Limb (tissue), 2 donors: Measurements from ENCODE around the gene PPP2R3B.
"Not testable (repeated sequence)": the region's sequence is repeated elsewhere in the genome, so short reads cannot be mapped to it uniquely, and the experiment has no call there.

ENCODE experiments used
- DNase-seq, 2 donors: peaks; one replicate each; pipeline ENCODE4 v3.0.0-alpha.2; 2016; ENCODE audit errors: extremely low spot score in 2 of 2

Gene PPP2R3B

DNA sequence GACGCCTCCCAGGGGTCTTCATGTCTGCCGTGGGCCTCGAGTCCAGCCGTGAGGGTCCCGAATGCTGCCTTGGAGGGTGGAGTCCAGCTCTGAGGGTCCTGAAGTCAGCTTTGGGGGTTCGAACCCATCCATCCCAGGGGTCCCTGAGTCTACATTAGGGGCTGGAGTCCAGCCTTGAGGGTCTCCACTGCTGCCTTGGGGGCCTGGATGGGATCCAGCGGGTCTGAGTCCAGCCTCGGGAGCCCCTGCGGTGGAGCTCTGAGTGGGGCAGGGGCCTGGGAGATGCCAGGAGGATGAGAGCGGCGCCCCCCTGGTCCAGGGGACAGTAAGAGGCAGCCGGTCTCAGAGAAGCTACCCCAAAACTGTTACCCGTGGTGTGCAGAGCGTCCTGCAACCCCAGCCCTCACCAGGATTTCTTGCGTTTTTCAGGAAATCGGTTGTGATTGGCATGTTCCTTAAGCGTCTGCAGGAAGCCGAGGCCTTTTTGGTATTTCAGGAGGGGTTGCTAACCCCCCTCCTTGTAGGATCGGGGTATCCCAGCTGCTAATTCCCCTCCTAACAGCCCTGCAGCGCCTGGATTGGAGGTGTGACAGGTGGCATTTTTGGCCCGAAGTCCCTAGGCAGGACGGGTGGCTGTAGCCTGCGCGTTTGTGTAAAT is 66.5 kb downstream of the PPP2R3B start:
- peak in 1 of 2 donors; percentile 62 for DNase-seq

DNA sequence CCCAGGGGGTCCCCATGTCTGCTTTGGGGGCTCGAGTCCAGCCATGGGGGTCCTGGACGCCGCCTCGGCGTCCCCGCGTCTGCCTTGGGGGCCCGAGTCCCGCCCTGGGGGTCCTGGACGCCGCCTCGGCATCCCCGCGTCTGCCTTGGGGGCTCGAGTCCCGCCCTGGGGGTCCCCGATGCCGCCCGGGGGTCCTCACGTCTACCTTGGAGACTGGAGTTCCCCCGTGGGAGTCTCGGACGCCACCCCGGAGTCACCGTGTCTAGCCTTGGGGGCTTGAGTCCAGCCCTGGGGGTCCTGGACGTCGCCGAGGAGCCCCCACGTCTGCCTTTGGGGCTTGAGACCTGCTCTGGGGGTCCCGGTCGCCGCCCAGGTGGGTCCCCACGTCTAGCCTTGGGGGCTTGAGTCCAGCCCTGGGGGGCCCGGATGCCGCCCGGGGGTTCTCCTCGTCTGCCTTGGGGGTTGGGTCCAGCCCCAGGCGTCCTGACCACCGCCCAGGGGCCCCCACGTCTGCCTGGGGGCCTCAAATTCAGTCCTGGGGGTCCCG is 67.1 kb downstream of the PPP2R3B start:
- peak in 1 of 2 donors; percentile 73 for DNase-seq

DNA sequence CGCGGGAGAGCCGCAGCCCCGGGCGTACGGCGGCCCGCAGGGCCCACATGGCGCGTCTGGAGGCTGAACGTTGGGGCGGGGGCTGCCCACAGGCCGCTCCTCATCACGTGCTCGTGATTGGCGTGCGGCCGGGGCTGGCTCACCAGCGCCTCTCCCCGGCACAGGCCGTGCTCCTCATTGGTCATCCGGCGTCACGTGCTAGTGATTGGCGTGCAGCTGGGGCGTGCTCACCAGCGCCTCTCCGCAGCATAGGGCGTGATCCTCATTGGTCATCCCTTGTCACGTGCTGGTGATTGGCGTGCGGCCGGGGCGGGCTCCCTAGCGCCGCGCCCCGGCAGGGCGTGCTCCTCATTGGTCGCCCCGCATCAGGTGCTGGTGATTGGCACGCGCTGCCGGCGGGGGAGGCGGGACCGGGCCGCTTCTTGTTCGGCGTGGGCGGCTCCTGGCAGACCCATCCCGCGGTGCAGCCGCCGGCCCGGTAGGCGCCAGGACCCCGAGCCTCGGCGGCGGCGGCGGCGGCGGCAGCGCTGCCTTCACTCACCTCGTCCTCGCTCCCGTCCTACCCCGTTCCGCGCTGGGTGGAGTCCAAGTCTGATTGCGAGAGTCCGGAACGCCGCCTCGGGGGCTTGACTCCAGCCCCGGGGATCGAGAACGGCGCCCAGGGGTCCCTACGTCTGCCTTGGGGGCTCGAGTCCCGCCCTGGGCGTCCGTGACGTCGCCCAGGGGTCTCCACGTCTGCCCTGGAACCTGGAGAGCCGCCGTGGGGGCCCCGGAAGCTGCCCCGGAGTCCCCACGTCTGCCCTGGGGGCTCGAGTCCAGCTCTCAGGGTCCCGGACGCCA is 67.7 kb downstream of the PPP2R3B start, which contains the start of gene GTPBP6:
Gene GTPBP6 (minus strand): TSS at position 58 of the 840 bp plus-strand sequence. CDS start 9 bp downstream, at position 49.
- peak; percentile 100 for DNase-seq

DNA sequence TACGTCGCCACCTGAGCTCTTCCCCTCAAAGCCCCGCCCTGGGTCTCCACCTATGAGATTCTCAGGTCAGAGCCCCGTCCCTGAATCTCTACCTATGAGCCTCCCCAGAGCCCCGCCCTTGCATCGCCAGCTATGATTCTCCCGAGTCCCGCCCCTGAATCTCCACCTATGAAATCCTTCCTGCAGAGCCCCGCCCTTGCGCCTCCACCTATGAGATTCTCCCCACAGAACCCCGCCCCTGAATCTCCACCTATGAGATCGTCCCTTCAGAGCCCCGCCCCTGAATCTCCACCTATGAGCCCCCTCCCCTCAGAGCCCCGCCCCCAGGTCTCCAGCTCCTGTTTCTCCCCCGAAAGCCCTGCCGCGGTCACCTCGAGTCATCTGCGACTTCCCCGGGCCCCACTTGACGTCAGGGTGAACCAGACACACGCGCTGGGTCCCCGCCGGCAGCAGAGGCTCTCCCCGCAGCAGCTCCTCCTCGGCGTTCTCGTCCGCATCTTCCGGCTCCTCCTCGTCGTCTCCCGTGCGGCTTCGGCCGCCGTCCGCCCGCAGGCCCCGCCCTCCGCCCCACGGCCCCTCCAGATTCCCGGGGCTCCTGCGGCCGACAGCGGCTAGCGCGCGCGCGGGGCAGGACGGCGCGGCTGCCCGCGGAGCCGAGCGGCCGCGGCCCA is 68.5 kb downstream of the PPP2R3B start:
- DNase-seq, result peak; percentile 96 to 97

DNA sequence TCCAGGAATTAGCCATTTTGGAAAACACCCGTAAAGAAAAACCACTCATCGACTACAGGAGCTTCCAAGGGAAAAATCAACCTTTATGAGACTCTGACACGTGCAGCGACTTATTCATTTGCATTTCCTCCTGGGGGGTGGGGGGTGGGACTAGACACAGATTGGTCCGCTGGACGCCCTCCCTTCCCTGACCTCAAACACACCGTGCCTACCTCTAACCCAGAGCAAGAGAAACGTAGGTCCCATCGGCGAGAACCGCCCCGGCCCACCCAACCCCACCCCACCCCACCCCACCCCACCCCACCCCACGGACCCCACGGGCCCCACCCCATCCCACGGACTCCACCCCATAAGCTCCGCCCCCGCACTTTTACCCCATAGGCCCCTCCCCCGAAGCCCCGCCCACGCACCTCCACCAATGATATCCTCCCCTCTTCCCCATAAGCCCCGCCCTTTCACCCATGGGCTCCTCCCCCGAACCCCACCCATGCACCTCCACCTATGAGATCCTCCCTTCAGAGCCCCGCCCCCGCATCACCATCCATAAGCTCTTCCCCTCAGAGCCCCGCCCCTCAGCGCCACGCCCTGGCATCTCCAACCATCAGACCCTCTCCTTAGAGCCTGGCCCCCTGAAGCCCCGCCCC is 69.2 kb downstream of the PPP2R3B start:
- no peak for DNase-seq

DNA sequence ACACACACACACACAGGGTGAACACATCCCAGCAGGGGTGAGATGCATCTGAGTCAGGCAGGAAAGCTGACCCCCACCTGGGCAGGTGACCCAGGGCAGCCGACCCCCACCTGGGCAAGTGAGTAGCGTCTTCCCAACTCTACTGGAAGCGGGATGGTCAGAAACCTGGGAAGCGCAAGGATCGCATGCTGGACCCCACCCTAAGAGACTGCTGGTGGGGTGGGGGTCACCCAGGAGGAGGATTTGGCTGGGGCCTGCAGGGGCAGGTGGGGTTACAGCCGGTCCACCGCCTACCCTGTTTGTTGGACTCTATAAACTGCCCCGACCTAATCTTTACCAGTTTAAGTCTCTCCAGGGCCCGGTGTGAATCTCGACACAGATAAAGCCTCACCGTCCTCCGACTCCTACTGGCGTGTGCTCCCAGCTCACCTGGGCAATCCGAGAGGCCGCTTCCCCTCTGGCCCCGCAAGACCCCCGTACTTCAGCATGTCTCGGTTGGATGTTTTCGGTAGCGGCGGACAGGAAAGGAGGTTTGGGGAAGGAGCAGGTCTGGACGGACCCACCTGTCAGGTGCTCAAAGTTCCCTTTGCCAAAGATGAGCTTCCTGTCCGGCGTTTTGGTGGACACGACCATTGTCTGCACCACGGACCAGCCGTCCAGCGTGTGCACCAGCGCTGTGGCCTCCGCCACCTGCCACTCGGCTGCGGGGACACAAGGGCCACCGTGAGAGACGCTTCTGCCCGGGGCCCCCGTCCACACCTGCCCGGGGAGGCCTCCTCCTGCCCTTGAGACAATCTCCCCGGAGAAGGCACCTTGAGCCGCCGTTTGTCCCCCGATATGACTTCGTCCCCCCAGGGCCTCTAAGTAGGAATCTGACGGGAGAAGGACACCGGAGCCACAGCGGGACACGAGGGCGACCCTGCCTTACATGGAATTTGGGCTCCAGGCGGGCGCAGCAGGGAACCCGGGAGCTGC is 70.1 kb downstream of the PPP2R3B start:
- no peak for DNase-seq

DNA sequence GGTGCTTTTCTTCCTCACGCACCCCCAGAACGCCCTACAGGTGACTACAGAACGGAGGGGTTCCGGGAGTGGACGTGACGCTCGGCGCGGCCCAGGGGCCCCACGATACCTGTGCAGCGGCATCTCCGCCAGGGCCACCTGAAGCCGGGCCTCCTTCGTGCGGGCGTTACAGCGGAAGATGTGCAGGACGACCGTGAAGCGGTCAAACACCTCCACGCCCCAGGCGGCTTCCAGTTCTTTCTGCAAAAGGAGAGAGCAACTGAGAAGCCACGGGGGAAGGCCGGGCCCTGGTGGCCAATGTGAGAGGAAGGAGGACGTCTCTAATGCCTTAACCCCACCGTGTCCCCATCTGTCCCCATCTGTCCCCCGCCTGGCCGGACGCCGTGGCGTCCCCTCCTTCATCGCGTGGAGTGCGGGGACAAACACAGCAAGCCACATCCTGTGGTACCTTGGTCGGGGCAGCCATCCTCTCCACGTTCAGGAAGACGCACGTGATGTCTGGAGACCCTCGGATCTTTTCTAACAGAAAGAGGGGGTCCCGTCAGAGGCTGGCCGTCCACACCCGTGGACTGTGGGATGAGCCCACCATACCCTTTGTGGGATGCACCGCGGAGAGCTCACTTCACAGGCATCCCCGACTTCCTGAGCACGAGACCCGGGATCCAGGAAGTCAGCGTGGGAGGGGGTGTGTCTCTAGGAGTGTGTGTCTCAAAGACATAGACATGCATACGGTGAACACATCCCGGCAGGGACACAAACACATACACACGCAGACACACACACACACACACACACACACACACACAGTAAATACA is 71.7 kb downstream of the PPP2R3B start:
- no peak for DNase-seq

DNA sequence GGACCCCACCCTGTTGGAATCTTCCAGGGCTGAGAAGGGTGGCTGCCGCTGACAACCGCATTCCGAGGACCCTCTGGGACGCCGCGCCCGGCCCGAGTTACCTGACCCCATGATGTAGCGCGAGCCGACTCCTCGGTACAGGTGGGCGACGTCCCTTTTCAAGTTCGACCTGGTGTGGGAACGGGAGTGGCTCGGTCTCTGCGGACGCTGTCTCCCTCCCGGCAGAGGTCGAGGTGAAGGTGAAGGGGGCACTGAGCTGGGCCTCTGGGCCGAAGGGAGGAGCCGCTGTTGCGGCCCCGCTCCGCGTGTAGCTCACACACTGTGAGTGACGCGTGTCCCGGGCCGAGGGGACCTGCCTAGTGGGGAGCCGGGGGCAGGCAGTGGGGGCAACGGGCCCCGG is 72.7 kb downstream of the PPP2R3B start:
- no peak for DNase-seq

DNA sequence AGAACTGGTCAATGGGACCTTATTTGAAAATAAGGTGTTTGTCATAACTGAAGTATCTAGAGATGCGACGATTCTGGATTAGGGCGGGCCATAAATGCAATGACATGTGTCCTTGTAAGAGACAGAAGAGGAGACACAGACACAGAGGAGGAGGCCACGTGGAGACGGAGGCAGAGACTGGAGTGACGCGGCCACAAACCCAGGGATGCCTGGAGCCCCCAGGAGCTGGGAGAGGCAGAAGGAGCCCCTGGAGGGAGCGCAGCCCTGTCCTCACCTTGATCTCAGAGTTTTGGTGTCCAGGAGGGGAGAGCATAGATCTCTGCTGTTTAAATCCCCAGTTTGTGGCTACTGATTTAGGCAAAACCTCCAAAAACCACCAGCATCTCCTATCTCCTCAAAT is 73.2 kb downstream of the PPP2R3B start:
- DNase-seq, result no peak

DNA sequence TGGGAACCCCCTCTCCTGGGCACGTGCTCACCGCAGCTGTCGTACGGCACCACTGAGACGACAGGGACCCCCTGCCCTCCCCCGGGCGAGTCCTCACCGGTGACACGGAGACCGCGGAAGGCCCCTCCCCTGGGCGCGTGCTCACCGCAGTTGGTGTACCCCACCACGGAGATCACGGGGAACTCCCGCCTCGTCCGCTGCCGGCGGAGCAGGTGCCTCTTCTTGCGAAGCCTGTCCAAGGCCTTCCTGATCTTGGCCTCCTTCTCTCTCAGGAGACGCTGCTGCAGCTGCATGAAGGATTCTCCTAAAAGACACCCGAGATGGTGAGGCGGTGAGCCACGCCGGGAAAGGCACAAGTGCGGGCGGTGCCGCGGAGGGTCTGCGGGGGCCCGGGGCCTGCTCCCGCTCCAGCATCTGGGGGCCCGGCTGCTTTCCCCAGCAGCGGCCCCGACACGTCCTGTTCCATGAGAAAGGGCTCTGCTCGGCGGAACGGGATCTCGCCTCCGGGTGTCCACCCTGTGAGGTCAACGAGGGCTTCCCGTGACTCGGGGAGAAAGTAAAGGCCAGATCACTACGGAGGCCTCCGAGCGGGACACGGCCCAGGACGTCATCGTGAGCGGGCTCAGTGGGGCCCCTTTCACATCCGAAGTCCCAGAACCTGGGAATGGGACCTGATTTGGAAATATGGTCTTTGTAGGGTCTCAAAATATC is 73.9 kb downstream of the PPP2R3B start:
- DNase-seq, result no peak

DNA sequence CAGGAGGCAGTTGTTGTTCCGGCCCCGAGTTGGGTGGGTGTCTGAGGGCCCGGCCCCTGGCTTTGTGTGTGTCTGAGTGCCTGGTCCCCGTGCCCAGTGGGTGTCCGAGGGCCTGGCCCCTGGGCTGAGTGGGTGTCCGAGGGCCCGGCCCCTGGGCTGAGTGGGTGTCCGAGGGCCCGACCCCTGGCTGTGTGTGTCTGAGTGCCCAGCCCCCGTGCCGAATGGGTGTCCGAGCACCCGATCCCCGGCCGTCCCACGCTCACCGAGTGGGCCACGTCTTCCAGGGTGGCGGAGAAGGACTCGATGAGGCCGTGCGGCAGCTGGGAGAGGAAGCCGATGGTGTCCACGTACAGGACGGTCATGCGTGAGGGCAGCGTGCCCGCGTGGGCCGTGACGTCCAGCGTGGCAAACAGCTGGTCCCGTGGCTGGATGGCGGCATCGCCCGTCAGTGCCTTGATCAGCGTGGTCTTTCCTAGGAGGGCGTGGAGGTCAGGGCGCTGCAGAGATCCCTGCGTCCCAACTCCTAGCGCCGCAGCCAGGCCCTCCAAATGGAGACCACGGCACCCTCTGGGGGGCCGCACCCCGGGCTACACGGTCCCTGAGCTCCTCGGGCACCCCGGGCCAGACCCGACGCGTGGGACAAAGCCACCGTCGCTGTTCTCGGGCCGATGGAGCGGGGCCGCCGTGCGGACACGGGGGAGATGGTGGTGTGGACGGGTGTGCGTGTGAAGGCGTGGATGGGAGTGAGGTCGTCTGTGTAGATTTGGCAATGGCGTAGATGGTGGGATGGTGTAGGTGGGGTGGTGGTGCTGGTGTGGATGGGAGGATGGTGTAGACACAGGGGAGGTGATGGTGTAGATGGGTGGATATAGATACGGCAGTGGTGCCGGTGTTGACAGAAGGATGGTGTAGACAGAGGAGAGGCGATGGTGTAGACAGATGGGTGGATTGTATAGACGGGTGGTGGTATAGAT is 75.3 kb downstream of the PPP2R3B start:
- DNase-seq, result no peak

DNA sequence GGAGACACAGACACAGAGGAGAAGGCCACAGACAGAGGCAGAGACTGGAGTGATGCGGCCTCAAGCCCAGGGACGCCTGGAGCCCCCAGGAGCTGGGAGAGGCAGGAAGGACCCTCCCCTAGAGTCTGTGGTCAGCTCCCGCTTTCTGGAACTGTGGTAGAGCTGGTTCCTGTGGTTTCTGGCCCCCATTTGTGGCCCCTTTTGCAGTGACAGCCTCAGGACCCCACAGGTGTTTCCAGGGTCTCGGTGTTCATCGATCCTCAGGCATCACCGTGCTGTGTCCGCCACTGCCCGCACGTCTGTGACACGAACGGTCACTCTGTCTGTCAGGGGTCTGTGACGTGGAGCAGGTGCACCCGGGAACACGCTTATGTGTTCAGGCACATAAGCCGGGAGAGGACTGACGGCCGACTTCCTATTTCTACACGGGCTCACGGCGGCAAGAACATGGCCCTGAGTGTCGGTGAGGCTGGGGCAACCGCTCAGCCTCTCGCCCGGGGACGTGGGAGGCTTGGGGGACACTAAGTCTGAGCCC is 76.0 kb downstream of the PPP2R3B start:
- no peak for DNase-seq

DNA sequence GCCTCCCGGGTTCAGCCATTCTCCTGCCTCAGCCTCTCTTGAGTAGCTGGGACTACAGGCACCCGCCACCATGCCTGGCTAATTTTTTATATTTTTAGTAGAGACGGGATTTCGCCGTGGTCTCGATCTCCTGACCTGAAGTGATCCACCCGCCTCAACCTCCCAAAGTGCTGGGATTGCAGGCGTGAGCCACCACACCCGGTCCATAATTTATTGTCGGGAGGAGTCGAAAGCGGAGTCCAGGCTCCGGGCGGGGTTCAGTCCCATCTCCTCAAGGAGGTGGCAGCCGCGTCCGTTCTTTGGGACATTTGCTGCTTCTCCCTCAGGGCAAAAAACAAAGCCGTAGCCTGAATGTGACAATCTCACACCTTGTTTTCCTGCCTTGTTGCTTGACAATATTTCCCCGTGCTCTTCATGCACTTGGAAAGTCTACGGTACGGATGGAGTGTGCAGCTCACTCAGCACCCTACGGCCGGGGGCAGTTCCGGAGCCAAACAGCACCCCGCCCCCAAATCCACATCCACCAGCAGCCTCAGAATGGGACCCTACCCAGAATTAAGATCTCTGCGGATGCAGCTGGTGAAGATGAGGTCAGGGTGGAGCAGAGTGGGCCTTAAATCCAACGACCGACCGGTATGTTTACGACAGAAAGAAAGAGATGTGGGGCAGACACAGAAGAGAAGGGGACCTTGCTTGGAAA is 77.7 kb downstream of the PPP2R3B start:
- DNase-seq, result no peak

DNA sequence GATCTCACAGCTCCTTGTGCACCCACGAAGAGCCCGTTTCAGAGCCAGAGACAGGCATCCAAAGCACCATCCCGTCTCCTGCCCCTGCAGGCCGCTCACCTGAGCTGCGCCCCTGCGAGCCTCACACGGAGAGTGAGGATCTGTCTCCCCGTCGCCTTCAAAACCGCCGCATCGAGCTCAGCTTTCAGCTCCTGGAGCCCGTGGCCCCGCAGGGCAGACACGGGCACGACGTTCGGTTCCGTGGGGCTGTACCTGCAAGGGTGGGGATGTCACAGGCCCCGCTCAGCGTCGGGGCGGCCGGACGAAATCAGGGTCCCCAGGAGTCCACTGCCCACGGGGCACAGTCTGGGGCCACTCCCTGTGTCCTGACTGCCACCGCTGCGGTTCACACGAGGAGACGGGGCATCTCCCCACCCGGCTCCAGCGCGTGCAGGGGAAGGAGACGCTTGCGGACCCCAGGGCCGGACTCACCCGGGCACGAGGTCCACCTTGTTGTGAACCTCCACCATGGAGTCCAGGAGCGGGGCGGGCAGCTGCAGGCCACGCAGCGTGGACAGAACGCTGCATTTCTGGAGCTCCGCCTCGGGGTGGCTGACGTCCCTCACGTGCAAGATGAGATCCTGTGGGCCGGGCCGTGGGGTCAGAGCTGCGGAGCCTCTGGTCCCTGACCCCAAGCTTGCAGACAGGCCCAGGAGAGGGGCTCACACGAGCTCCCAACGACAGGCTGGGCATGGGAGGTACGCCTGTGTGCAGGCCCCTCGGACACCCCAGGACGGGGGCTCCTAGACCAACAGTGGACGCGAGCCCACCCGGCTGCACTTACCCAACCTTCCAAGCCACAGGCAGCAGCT is 79.2 kb downstream of the PPP2R3B start:
- DNase-seq, result no peak

DNA sequence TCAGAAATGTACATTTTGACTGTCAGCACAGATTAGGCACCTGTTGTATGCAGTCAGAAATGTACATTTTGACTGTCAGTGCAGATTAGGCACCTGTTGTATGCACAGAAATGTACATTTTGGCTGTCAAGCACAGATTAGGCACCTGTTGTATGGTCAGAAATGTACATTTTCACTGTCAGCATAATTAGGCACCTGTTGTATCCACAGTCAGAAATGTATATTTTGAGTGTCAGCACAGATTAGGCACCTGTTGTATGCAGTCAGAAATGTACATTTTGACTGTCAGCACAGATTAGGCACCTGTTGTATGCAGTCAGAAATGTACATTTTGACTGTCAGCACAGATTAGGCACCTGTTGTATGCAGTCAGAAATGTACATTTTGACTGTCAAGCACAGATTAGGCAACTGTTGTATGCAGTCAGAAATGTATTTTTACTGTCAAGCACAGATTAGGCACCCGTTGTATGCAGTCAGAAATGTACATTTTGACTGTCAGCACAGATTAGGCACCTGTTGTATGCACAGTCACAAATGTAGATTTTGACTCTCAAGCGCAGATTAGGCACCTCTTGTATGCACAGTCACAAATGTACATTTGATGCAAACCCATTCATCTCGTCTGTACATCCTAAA is 80.0 kb downstream of the PPP2R3B start:
- DNase-seq, result not testable (repeated sequence)
